Measurements from ENCODE around the gene GAD2.
A peak's percentile ranks its signal among the peaks of the same experiment; 100 is the strongest.

The GAD2 gene

GRCh38 chr10:26216585-26217395 lies at the start of gene GAD2:
GAD2 (plus strand) TSS chr10:26216774; CDS start chr10:26216810, 36 bp downstream.
- TF ChIP-seq, protein P1, sequence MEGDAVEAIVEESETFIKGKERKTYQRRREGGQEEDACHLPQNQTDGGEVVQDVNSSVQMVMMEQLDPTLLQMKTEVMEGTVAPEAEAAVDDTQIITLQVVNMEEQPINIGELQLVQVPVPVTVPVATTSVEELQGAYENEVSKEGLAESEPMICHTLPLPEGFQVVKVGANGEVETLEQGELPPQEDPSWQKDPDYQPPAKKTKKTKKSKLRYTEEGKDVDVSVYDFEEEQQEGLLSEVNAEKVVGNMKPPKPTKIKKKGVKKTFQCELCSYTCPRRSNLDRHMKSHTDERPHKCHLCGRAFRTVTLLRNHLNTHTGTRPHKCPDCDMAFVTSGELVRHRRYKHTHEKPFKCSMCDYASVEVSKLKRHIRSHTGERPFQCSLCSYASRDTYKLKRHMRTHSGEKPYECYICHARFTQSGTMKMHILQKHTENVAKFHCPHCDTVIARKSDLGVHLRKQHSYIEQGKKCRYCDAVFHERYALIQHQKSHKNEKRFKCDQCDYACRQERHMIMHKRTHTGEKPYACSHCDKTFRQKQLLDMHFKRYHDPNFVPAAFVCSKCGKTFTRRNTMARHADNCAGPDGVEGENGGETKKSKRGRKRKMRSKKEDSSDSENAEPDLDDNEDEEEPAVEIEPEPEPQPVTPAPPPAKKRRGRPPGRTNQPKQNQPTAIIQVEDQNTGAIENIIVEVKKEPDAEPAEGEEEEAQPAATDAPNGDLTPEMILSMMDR (conservative IDR thresholded peaks at IDR 0.05; ENCODE audit: low read depth): no peak
- H3K27ac ChIP-seq: no peak within 1 kb of the TSS
- DNase-seq (ENCODE audit: low spot score): no peak
- CTCF ChIA-PET: interaction anchor here (0.5 to 0.7 kb wide), 4 partner anchors 32 to 887 kb away, joined by 3 to 4 read pairs (median 3); no protein-coding TSS in a partner anchor
- POLR2A ChIA-PET (ENCODE audit: low non-redundant PET): no interaction called here

DNA sequence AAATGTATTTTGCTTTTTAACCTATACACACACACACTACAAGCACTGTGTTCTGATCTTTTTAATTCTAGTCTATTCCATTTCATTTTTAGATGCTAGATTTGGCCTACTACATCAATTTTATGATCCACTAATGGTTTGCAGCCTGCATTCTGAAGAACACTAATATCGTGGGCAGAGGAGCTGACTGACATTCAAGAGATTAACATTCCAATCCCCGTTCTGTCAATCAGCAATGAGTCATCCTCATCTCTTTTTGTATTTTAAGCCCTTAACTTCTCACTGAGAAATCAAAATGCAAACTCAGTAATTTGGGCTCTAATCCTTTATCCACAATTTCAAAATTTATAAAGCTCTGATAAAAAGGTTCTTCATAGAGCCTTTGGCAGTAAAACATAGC lies 47.1 kb upstream of the GAD2 start:
- ChIA-PET CTCF (interaction anchor here (0.6 kb wide), 1 partner anchor 71 kb away, joined by 3 read pairs; no protein-coding TSS in a partner anchor), POLR2A (ENCODE audit: low non-redundant PET) (no interaction called here)
- DNase-seq (ENCODE audit: low spot score): peak; percentile 11
- TF ChIP-seq, protein P1 (conservative IDR thresholded peaks at IDR 0.05; ENCODE audit: low read depth): no peak
- H3K27ac ChIP-seq: no peak overlapping the region

GRCh38 chr10:26172131-26172530 lies 44.4 kb upstream of the GAD2 start:
- TF ChIP-seq, protein P1 (conservative IDR thresholded peaks at IDR 0.05; ENCODE audit: low read depth): no peak
- ChIA-PET POLR2A (ENCODE audit: low non-redundant PET) (no interaction called here), CTCF (no interaction called here)
- no peak overlapping the region for H3K27ac ChIP-seq
- DNase-seq (ENCODE audit: low spot score): no peak

DNA sequence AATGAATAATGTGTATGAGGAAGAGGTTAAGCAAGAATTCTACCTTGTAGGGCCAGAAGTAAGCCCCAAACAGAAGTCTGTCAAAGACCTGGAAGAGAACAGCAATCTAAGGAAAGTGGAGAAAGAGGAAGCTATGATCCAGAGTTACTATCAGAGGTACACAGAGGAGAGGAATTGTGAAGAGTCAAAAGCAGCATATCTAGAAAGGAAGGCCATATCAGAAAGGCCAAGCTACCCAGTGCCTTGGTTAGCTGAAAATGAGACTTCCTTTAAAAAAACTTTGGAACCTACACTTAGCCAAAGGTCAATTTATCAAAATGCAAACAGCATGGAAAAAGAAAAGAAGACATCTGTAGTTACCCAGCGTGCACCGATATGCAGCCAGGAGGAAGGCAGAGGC lies 42.7 kb upstream of the GAD2 start:
- CTCF ChIA-PET: interaction anchor here (0.6 kb wide), 1 partner anchor 845 kb away, joined by 4 read pairs; no protein-coding TSS in a partner anchor
- POLR2A ChIA-PET (ENCODE audit: low non-redundant PET): no interaction called here
- TF ChIP-seq, protein P1 (conservative IDR thresholded peaks at IDR 0.05; ENCODE audit: low read depth): no peak

DNA sequence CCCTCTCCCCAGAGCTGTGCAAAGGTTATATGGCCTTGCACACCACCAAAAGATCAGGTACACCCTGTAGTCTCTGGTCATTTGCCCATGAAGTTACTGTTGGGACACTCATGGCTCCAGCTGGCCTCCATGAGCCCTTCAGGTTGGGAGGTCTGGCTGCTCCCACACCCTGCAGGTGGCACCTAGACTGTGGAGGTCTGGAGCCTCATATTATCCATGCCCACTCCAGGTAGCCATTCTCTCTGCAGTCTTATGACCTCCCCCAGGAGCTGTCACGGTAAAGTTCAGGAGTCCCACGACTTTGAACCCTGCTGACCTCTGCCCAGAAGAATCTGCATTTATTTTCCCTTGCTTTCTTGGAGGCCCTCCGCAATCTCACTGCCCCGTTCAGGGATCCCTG lies 39.2 kb upstream of the GAD2 start:
- POLR2A ChIA-PET (ENCODE audit: low non-redundant PET): no interaction called here
- TF ChIP-seq, protein P1 (conservative IDR thresholded peaks at IDR 0.05; ENCODE audit: low read depth): no peak
- H3K27ac ChIP-seq: no peak overlapping the region
- CTCF ChIA-PET: no interaction called here
- DNase-seq (ENCODE audit: low spot score): no peak

More for the DNA sequence above, 42.7 kb upstream of the GAD2 start:
- H3K27ac ChIP-seq: no peak overlapping the region
- no peak for DNase-seq (ENCODE audit: low spot score)

GRCh38 chr10:26194275-26194674 lies 22.3 kb upstream of the GAD2 start:
- POLR2A ChIA-PET (ENCODE audit: low non-redundant PET): no interaction called here
- CTCF ChIA-PET: no interaction called here
- TF ChIP-seq, protein P1 (conservative IDR thresholded peaks at IDR 0.05; ENCODE audit: low read depth): no peak
- no peak overlapping the region for H3K27ac ChIP-seq
- no peak for DNase-seq (ENCODE audit: low spot score)
